Cardiac fibroblast (primary cell): ENCODE measurements around the gene ATG16L1.

Experiments used
- DNase-seq, 2 donors: peaks; one replicate each; pipeline versions ENCODE4 v3.0.0 to v3.0.0-alpha.2; 2010; ENCODE audit warnings: low read depth in 2 of 2
- H3K4me3 ChIP-seq, 2 donors: replicated peaks in 1 of 2; 1 replicate in 1 of 2; 2 replicates in 1 of 2; pipeline ENCODE4 v1.5.1; 2011; ENCODE audit warnings: low read depth in 2 of 2, low read length in 2 of 2, mild to moderate bottlenecking in 2 of 2, moderate library complexity in 1 of 2
- TF ChIP-seq, protein P1 (sequence below): IDR thresholded peaks from one replicate; pipeline ENCODE4 v1.5.1; 2011; ENCODE audit warnings: low read depth, mild to moderate bottlenecking, low read length, inconsistent platforms

The ATG16L1 gene

DNA sequence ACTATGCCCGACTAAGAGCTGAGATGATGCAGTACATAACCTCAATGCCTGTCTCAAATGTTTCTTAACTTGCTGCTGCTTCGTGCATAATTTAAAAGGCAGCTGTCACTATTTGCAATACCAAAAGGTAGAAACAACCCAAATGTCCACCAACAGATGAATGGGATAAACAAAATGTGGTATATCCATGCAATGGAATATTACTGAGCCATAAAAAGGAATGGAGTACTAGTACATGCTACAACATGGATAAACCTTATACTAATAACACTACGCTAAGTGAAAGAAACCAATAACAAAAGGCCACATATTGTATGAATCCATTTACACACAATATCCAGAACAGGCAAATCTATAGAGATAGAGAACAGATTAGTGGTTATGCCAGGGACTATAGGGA lies 89.8 kb downstream of the ATG16L1 start:
- TF ChIP-seq, protein P1, sequence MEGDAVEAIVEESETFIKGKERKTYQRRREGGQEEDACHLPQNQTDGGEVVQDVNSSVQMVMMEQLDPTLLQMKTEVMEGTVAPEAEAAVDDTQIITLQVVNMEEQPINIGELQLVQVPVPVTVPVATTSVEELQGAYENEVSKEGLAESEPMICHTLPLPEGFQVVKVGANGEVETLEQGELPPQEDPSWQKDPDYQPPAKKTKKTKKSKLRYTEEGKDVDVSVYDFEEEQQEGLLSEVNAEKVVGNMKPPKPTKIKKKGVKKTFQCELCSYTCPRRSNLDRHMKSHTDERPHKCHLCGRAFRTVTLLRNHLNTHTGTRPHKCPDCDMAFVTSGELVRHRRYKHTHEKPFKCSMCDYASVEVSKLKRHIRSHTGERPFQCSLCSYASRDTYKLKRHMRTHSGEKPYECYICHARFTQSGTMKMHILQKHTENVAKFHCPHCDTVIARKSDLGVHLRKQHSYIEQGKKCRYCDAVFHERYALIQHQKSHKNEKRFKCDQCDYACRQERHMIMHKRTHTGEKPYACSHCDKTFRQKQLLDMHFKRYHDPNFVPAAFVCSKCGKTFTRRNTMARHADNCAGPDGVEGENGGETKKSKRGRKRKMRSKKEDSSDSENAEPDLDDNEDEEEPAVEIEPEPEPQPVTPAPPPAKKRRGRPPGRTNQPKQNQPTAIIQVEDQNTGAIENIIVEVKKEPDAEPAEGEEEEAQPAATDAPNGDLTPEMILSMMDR, result no peak
- DNase-seq, result no peak

DNA sequence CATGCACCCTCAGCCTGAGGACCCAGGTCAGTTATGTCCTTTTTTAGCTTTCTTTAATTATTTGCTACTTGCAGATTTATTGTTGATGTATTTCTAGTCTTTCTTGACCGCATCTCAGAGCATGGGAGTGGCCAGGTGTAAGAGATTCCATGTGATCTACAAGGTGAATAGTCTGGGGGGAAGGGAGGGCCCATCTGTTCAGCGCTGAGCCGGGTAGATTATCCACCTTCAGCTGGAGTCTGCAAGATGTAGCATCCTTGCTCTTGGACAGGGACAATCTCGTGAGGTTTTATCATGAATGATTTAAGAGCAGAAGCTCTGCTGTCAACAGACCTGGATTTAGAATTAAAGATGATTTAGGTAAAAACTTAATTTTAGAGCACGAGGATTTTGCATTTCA lies 90.8 kb downstream of the ATG16L1 start:
- TF ChIP-seq, protein P1, result no peak
- no peak overlapping the region for H3K4me3 ChIP-seq
- no peak for DNase-seq

More for the DNA sequence above, 89.8 kb downstream of the ATG16L1 start:
- no peak overlapping the region for H3K4me3 ChIP-seq

DNA sequence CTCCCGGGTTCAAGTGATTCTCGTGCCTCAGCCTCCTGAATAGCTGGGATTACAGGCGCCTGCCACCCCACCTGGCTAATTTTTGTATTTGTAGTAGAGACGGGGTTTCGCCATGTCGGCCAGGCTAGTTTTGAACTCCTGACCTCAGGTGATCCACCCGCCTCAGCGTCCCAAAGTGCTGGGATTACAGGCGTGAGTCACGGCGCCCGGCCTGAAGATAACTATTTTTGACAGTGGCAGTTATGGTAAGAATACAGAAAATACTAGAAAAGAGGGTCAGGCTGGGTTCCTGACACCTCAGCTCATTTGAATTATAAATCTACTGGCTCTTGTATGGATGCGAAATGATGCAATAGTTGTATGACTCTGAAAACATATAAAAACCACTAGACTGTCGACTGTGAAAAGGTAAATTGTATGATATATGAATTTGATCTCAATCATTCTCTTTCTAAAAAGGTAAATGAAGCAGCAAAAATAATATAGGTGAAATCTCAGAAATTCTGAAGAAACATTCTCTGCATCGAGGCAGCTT lies 91.8 kb downstream of the ATG16L1 start:
- no peak for DNase-seq
- no peak overlapping the region for H3K4me3 ChIP-seq
- TF ChIP-seq, protein P1, result no peak
